NCI-H2081 (cell line): Measurements from ENCODE around the gene ACP1.
"Not testable (repeated sequence)": the region's sequence is repeated elsewhere in the genome, so short reads cannot be mapped to it uniquely, and the experiment has no call there.

Experiments used
- DNase-seq, 2 experiments: peaks; one replicate each; lab custom pipeline; 2025; lab: John Stamatoyannopoulos, UW

Gene ACP1

GRCh38 chr2:310994-311393, 46.2 kb downstream of the ACP1 start:
- DNase-seq = no peak

GRCh38 chr2:313991-314390, 49.2 kb downstream of the ACP1 start:
- no peak for DNase-seq

- DNase-seq = no peak
Observed at GRCh38 chr2:314561-315336, 50.0 kb downstream of the ACP1 start.

- not testable (repeated sequence) for DNase-seq
Observed at GRCh38 chr2:315925-316324, 51.2 kb downstream of the ACP1 start.

GRCh38 chr2:316381-316780, 51.6 kb downstream of the ACP1 start:
- no peak for DNase-seq

- no peak for DNase-seq
Observed at GRCh38 chr2:317501-318424, 53.0 kb downstream of the ACP1 start.

- DNase-seq = no peak
Observed at GRCh38 chr2:319059-319600, 54.4 kb downstream of the ACP1 start.

- no peak for DNase-seq
Observed at GRCh38 chr2:320561-320960, 55.8 kb downstream of the ACP1 start.

GRCh38 chr2:322326-322725, 57.6 kb downstream of the ACP1 start:
- DNase-seq = no peak

GRCh38 chr2:323035-323434, 58.3 kb downstream of the ACP1 start:
- DNase-seq = no peak
